ENCODE results near the gene NAGA.

DNA sequence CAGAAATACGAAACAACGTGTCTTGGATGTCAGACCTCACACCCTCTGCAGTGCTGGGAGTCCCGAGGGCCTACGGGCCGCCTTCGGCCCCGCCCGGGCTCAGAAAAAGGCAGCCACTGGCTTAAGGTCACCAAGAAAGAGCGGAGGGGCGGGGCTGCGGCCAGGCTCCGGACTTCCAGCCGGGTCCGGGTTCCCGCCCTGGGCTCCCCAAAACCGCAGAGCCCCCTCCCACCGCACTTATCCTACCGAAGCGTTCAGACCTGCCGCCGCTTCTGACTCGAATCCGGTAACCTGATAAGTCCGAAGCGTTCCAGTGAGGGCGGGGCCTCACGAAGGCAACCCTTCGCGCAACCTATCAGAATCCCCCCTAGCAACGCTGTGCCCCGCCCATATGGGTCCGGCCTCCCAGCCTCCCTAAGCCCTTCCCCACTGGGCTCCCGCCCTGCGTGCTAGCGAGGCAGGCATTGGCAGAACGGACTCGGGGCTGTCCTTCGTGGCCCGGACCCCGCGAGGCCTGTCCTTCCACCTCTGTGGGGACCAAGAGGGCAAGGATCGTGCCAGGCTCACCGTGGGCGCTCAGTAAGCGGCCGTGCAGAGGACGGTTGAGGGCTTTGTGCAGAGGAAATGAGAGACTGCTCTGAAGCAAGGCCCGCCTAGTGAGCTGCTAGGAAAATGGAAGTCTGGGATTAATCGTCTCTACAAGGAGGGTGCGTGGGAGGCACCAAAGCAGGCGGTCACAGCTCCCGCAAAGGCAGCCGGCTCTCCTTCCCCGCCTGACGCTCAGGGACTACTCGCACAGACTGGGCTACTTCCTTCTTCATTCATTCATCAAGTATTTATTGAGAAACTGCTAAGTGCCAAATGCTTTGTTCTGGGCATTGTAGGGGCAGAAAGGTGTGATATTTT is at the start of gene NAGA:
- peak; percentile 77 for TF ChIP-seq EGR1 (IDR thresholded peaks at IDR 0.05)
- no peak for TF ChIP-seq NFIC (IDR thresholded peaks at IDR 0.05)

All from Ishikawa (cell line).